HG02642 (cell line): ENCODE measurements around the gene SLC22A4.

ENCODE experiments used
- ATAC-seq: cut with Tn5 transposase; IDR thresholded peaks from one replicate; pipeline ENCODE4 v1.9.1; 2021; ENCODE audit warnings: mild to moderate bottlenecking; ENCODE audit not compliant: unreplicated experiment, poor library complexity

Gene SLC22A4

GRCh38 chr5:132293992-132294727 lies at the start of gene SLC22A4:
SLC22A4 (plus strand) TSS chr5:132294394; CDS start chr5:132294617, 223 bp downstream.
- ATAC-seq, result peak; percentile 77

GRCh38 chr5:132245593-132245992 lies 48.6 kb upstream of the SLC22A4 start:
- no peak for ATAC-seq

GRCh38 chr5:132246806-132247205 lies 47.4 kb upstream of the SLC22A4 start:
- no peak for ATAC-seq

- no peak for ATAC-seq
These were observed 43.6 kb upstream of the SLC22A4 start for GRCh38 chr5:132250547-132250946.

GRCh38 chr5:132251220-132251725 lies 42.9 kb upstream of the SLC22A4 start:
- ATAC-seq, result no peak

GRCh38 chr5:132253008-132253441 lies 41.2 kb upstream of the SLC22A4 start:
- no peak for ATAC-seq

- ATAC-seq, result no peak
These were observed 40.5 kb upstream of the SLC22A4 start for GRCh38 chr5:132253452-132254320.

- ATAC-seq, result no peak
These were observed 39.7 kb upstream of the SLC22A4 start for GRCh38 chr5:132254321-132254977.

GRCh38 chr5:132256086-132256782 lies 38.0 kb upstream of the SLC22A4 start:
- ATAC-seq, result no peak

GRCh38 chr5:132256783-132257130 lies 37.4 kb upstream of the SLC22A4 start:
- no peak for ATAC-seq

- no peak for ATAC-seq
These were observed 36.8 kb upstream of the SLC22A4 start, which contains the start of gene PDLIM4 for GRCh38 chr5:132257131-132258101. PDLIM4 (plus strand) TSS chr5:132257696; CDS start chr5:132257735, 39 bp downstream.

- ATAC-seq, result no peak
These were observed 35.8 kb upstream of the SLC22A4 start for GRCh38 chr5:132258102-132259068.

GRCh38 chr5:132259069-132259851 lies 34.9 kb upstream of the SLC22A4 start:
- no peak for ATAC-seq

GRCh38 chr5:132260051-132260450 lies 34.1 kb upstream of the SLC22A4 start:
- ATAC-seq, result no peak

- ATAC-seq, result no peak
These were observed 33.3 kb upstream of the SLC22A4 start for GRCh38 chr5:132260714-132261551.
